GM12878 (cell line): Measurements from ENCODE around the gene HIVEP2. TPM values are rescaled to one million over a fixed set of nuclear protein-coding genes. Genes with fewer than 3 reads are reported as not detected.

Experiments used
- ATF3 ChIP-seq: IDR thresholded peaks from 2 replicates; pipeline ENCODE4 v1.6.1; 2011; ENCODE audit warnings: low read depth, mild to moderate bottlenecking, low read length, moderate library complexity, borderline replicate concordance; ENCODE audit errors: extremely low read depth
- BMI1 ChIP-seq: fragments of 450-650 bp; IDR thresholded peaks from 2 replicates; pipeline ENCODE4 v1.6.1; 2016; ENCODE audit warnings: mild to moderate bottlenecking, moderate library complexity, borderline replicate concordance
- BRCA1 ChIP-seq: IDR thresholded peaks from 2 replicates; pipeline ENCODE4 v1.6.1; 2011; ENCODE audit warnings: low read depth, low read length, improper control_type of control experiment
- CBFB ChIP-seq: IDR thresholded peaks from 2 replicates; pipeline ENCODE4 v1.6.1; 2016; ENCODE audit warnings: antibody characterized with exemption, low read depth
- CHD2 ChIP-seq: IDR thresholded peaks from 2 replicates; pipeline ENCODE4 v1.6.1; 2011; ENCODE audit warnings: low read depth, low read length, improper control_type of control experiment, borderline replicate concordance
- E4F1 ChIP-seq: fragments of 450-650 bp; IDR thresholded peaks from 2 replicates; pipeline ENCODE4 v1.6.1; 2018; ENCODE audit warnings: borderline replicate concordance, mild to moderate bottlenecking; ENCODE audit not compliant: partially characterized antibody
- EED ChIP-seq: sonication (generic); IDR thresholded peaks from 2 replicates; pipeline ENCODE4 v1.6.1; 2016; ENCODE audit warnings: antibody characterized with exemption, low read depth
- EP300 ChIP-seq, 2 experiments: fragments of 150-350 bp in 1 of 2; IDR thresholded peaks; 2 replicates each; pipeline ENCODE4 v1.6.1; 2011 to 2012; ENCODE audit warnings: low read depth in 2 of 2, low read length in 2 of 2, borderline replicate concordance in 1 of 2, improper control_type of control experiment in 1 of 2, inconsistent platforms in 1 of 2; ENCODE audit not compliant: control insufficient read depth in 1 of 2
- FOXM1 ChIP-seq: IDR thresholded peaks from 2 replicates; pipeline ENCODE4 v1.6.1; 2012; ENCODE audit warnings: low read depth, mild to moderate bottlenecking, inconsistent platforms, low read length, moderate library complexity
- GABPA ChIP-seq: IDR thresholded peaks from 2 replicates; pipeline ENCODE4 v1.6.1; 2014; ENCODE audit warnings: antibody characterized with exemption, low read depth, mild to moderate bottlenecking, inconsistent platforms
- HDAC2 ChIP-seq: fragments of 200-600 bp; sonication (generic); IDR thresholded peaks from 2 replicates; pipeline ENCODE4 v1.6.1; 2017
- IKZF1 ChIP-seq: fragments of 450-650 bp; conservative IDR thresholded peaks from 2 replicates; pipeline ENCODE4 v1.6.1; 2017; ENCODE audit warnings: antibody characterized with exemption, mild to moderate bottlenecking
- IKZF2 ChIP-seq, 2 experiments: fragments of 450-650 bp; IDR thresholded peaks; 2 replicates each; pipeline ENCODE4 v1.6.1; 2017; ENCODE audit warnings: mild to moderate bottlenecking in 2 of 2, moderate library complexity in 2 of 2
- JUNB ChIP-seq: IDR thresholded peaks from 2 replicates; pipeline ENCODE4 v1.6.1; 2016; ENCODE audit warnings: antibody characterized with exemption, mild to moderate bottlenecking
- MEF2B ChIP-seq: fragments of 450-650 bp; IDR thresholded peaks from 2 replicates; pipeline ENCODE4 v1.6.1; 2018; ENCODE audit warnings: mild to moderate bottlenecking, moderate library complexity; ENCODE audit not compliant: partially characterized antibody, poor library complexity, severe bottlenecking
- MTA2 ChIP-seq: fragments of 450-650 bp; IDR thresholded peaks from 2 replicates; pipeline ENCODE4 v1.6.1; 2016; ENCODE audit warnings: low read depth, mild to moderate bottlenecking, moderate library complexity
- NFIC ChIP-seq: IDR thresholded peaks from 2 replicates; pipeline ENCODE4 v1.6.1; 2012; ENCODE audit warnings: low read depth, mild to moderate bottlenecking, inconsistent platforms, low read length, moderate library complexity
- NR2F1 ChIP-seq: fragments of 450-650 bp; conservative IDR thresholded peaks from 2 replicates; pipeline ENCODE4 v1.6.1; 2017; ENCODE audit warnings: mild to moderate bottlenecking
- RUNX3 ChIP-seq: IDR thresholded peaks from 2 replicates; pipeline ENCODE4 v1.6.1; 2012; ENCODE audit warnings: low read length, inconsistent platforms
- SIX5 ChIP-seq: IDR thresholded peaks from 2 replicates; pipeline ENCODE4 v1.6.1; 2011; ENCODE audit warnings: mild to moderate bottlenecking, low read depth, low read length, moderate library complexity; ENCODE audit not compliant: severe bottlenecking
- SMAD5 ChIP-seq: IDR thresholded peaks from 2 replicates; pipeline ENCODE4 v1.6.1; 2016; ENCODE audit warnings: antibody characterized with exemption, low read depth
- TCF12 ChIP-seq: IDR thresholded peaks from 2 replicates; pipeline ENCODE4 v1.6.1; 2011; ENCODE audit warnings: low read depth, mild to moderate bottlenecking, low read length
- USF1 ChIP-seq: IDR thresholded peaks from 2 replicates; pipeline ENCODE4 v1.6.1; 2011; ENCODE audit warnings: borderline replicate concordance, low read depth, mild to moderate bottlenecking, moderate library complexity, mixed read lengths, low read length; ENCODE audit not compliant: insufficient read depth; ENCODE audit errors: extremely low read length
- YY1 ChIP-seq: IDR thresholded peaks from 2 replicates; pipeline ENCODE4 v1.6.1; 2011; ENCODE audit warnings: low read depth, mild to moderate bottlenecking, low read length
- ZNF687 ChIP-seq: fragments of 450-650 bp; IDR thresholded peaks from 2 replicates; pipeline ENCODE4 v1.6.1; 2017; ENCODE audit warnings: mild to moderate bottlenecking, moderate library complexity
- polyA plus RNA-seq, 11 experiments: library from polyadenylated mRNA; depleted of rRNA in 4 of 11; unstranded in 6 of 11; stranded (reverse) in 5 of 11; fragments of >200 nt; fragmentation: Nextera tagmentation in 4 of 11; fragmentation: Illumina TruSeq in 1 of 11; extraction: Ambion mirVana in 4 of 11; extraction: Trizol in 1 of 11; gene quantifications; 1 replicate in 1 of 11; 2 replicates in 10 of 11; pipeline versions ENCODE4 v1.2.1 to v1.2.3, GENCODE V29; 2011 to 2016; ENCODE audit warnings: inconsistent platforms in 2 of 11, missing spikeins in 2 of 11, low read depth in 1 of 11
- total RNA-seq, 4 experiments: library from RNA; depleted of rRNA in 3 of 4; stranded (reverse); fragments of >200 nt in 3 of 4; fragmentation: Illumina TruSeq in 1 of 4; extraction: Trizol in 1 of 4; gene quantifications; 2 replicates each; pipeline versions ENCODE4 v1.2.1 to v1.2.3, GENCODE V29; 2013 to 2021

Gene HIVEP2
- total and polyA plus RNA-seq, 10 of the 15 experiments (the other 5 are each of a cell fraction or from before 2014, with no cell fraction given), result 1.2 to 15.7 (median 10.2) TPM

- peak; percentile 41 to 44 for TF ChIP-seq IKZF2 (IDR thresholded peaks at IDR 0.05)
- TF ChIP-seq NFIC, result peak; percentile 55
- no peak for TF ChIP-seq SIX5
- TF ChIP-seq RUNX3, result peak; percentile 13; the same call in 1 of the 2 replicates
- peak; percentile 68 for TF ChIP-seq JUNB
- TF ChIP-seq IKZF1, result peak; percentile 28; the same call in 1 of the 2 replicates
- TF ChIP-seq USF1, result no peak
- TF ChIP-seq TCF12, result no peak
- TF ChIP-seq HDAC2, result no peak
- TF ChIP-seq YY1, result no peak
- TF ChIP-seq BRCA1, result no peak
- no peak for TF ChIP-seq CHD2
- TF ChIP-seq EP300 (IDR thresholded peaks at IDR 0.05; ENCODE audit: borderline replicate concordance in 1 of 2, control insufficient read depth in 1 of 2, low read depth in 2 of 2, low read length in 2 of 2), result peak in 1 of 2 experiments; percentile 62; a peak in 2 of 4 replicates
- no peak for TF ChIP-seq CBFB
- TF ChIP-seq BMI1, result no peak
- no peak for TF ChIP-seq E4F1
- no peak for TF ChIP-seq GABPA
- 0 out of 2 replicates have a peak, but pooled peaks have one; percentile 15 for TF ChIP-seq FOXM1
- TF ChIP-seq EED, result peak; percentile 63; the same call in 1 of the 2 replicates
- TF ChIP-seq ATF3, result no peak
- TF ChIP-seq SMAD5, result no peak
- 0 out of 2 replicates have a peak, but pooled peaks have one; percentile 51 for TF ChIP-seq NR2F1
- no peak for TF ChIP-seq MEF2B
- peak; percentile 10; the same call in 1 of the 2 replicates for TF ChIP-seq ZNF687
- TF ChIP-seq MTA2, result 0 out of 2 replicates have a peak, but pooled peaks have one; percentile 7
Measured at GRCh38 chr6:142851601-142852000, 93.4 kb downstream of the HIVEP2 start (continued).
